ENCODE results near the gene PI4K2B.
"Not testable (repeated sequence)": the region's sequence is repeated elsewhere in the genome, so short reads cannot be mapped to it uniquely, and the experiment has no call there.

Gene PI4K2B

DNA sequence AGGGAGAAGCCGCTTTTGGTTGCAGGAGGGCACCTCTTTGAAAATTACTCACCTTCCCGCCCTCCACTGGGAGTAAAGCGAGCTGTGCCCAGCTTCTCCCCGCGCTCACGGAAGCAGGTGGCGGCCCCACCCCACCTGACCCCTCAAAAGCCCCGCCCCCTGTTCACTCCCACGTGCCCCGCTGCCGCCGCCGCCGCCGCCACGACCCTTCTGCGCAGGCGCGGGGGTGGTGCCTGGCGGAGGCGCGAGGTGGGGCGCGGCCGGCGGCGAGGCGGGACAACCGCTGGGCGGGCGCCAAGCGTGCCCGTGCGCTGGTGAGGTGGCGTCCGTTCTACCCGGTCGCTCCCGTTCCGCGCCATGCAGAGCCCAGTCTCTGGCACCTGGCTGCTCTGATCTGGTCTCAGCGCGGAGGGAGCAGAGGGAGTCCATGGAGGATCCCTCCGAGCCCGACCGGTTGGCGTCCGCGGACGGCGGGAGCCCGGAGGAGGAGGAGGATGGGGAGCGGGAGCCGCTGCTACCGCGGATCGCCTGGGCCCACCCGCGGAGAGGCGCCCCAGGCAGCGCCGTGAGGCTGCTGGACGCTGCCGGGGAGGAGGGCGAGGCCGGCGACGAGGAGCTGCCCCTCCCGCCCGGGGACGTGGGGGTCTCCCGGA lies at the start of gene PI4K2B:
Gene PI4K2B (plus strand): TSS at position 297 of the 653 bp plus-strand sequence. CDS start 131 bp downstream, at position 428.
- DNase-seq: peak; percentile 48 to 78

- DNase-seq: no peak
These were observed 49.8 kb upstream of the PI4K2B start for GRCh38 chr4:25184056-25184455.

DNA sequence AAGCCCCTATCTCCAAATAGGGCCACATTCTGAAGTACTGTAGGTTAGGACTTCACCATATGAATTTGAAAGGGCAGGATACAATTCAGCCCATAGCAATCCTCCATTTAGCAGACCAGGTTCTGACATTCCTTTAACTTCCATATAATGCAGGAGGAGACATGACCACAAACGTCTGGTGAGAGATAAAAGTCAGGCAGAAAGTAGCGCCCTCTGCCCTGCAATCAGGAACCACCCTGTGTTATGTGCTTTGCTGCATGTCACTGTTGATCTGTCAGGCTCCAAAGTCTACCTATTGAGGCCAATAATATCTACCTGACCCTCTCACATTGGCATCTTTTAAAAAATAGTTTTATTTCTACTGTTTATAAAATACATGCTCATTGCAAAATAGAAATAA lies 43.4 kb upstream of the PI4K2B start:
- no peak for DNase-seq

DNA sequence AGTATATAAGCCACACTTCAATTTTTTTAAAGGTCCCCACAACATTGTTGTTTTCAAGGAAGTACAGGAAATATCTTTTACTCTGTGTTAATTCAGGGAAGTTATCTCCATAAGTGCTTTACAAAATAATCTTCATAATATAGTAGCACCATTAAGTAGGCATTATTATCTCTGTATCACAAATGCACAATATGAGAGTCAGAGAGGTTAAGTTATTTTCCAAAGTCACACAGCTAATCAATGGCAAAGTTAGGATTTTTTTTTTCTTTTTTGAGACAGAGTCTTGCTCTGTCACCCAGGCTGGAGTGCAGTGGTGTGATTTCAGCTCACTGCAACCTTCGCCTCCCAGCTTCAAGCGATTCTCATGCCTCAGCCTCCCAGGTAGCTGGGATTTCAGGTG lies 35.1 kb upstream of the PI4K2B start:
- DNase-seq: no peak

GRCh38 chr4:25207997-25208396 lies 25.8 kb upstream of the PI4K2B start:
- DNase-seq: no peak

DNA sequence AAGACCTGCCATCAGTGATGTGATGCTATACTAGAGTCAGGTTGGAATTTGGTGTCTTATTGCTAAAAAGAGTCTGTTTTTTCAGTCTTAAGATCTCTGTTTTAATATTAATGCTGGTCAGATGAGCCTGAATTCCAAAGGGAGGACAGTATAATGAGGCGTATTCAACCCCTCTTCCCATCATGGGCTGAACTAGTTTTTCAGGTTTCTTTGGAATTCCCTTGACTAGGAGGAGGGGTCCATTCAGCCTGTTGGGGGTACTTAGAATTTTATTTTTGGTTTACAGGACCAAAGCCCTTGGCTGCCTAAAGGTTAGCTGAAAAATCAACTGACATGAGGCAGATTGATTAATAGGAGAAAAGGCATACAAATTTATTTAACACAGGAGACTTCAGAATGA lies 24.1 kb upstream of the PI4K2B start:
- no peak for DNase-seq

- no peak for DNase-seq
These were observed 22.1 kb upstream of the PI4K2B start for GRCh38 chr4:25211721-25212120.

- no peak for DNase-seq
These were observed 21.0 kb upstream of the PI4K2B start for GRCh38 chr4:25212822-25213221.

- no peak for DNase-seq
These were observed 20.4 kb upstream of the PI4K2B start for GRCh38 chr4:25213347-25213979.

GRCh38 chr4:25214750-25215149 lies 19.1 kb upstream of the PI4K2B start:
- DNase-seq: not testable (repeated sequence)

GRCh38 chr4:25215511-25215910 lies 18.3 kb upstream of the PI4K2B start:
- DNase-seq: no peak

DNA sequence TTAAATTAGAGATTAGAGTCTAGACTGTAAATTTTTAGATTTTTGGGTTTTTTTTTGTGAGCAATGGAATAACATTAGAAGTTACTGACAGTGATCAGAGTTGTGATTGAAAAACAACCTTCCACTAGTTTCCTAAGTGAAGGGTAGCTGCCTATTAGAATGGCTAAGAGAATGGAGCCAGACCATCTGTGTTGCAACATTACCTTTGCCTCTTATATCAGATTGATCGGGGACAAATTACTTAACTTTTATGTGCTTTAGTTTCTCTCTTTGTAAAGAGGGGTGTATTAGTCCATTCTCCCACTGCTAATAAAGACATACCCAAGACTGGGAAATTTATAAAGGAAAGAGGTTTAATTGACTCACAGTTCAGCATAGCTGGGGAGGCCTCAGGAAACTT lies 12.5 kb upstream of the PI4K2B start:
- no peak for DNase-seq

DNA sequence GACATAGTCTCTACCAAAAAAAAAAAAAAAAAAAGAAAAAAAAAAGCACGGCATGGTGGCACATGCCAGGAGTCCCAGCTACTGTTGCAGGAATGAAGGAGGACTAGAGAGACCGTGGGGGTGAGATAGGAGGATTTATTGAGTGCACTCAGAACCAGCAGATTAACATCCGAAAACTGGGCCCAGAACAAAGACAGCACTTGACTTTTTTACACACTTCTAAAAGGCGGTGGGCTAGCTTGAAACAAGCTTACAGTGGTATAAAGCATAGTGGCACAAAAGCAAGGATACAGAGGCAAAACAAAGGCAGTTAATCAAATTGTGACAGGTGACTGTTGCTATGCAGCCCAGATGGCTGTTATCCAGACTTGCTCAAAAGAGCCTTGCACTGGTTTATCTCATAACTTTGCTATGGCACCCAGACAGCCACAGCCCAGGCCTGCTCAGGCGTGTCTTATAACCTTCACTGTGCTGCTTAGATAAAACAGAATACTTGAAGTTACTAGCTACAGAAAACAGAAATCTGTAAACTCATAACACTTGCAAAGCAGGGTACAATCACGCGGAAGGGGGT lies 9.9 kb upstream of the PI4K2B start:
- no peak for DNase-seq

- DNase-seq: no peak
These were observed 4.0 kb upstream of the PI4K2B start for GRCh38 chr4:25229804-25230203.

GRCh38 chr4:25233194-25233593 lies 639 bp upstream of the PI4K2B start:
- no peak for DNase-seq

GRCh38 chr4:25234390-25235370 lies 847 bp downstream of the PI4K2B start:
- DNase-seq: peak; percentile 41 to 49

DNA sequence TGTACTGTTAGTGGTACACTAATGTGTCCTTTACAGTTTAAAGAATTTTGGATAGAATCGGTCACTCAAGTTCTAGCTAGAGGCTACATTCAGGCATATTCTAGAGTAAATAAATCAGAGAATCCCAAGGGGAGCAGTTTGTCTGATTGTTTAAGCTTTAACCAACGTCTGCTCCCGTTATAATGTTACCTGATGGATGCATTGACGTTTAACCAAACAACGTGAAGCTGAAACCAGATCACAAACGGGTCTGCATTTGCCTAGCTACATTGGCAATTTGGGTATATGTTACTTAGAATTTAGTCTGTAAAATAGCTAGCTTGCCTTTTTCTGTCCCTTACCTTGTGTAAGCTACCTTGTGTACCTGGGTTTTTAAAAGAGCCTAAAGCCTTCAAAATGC lies 1.6 kb downstream of the PI4K2B start:
- no peak for DNase-seq

DNA sequence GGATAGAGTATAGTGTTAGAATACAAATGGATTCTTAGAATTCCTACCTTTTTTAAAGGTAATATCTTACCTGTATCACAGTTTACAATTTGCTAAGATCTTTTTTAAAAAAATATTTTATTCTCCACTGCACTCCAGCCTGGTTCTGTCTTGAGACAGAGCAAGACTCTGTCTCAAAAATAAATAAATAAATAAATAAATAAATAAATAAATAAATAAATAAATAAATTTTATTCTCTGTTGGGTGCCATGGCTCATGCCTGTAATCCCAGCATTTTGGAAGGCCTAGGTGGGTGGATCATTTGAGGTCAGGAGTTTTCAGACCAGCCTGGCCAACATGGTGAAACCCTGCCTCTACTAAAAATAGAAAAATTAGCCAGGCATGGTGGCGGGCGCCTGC lies 2.2 kb downstream of the PI4K2B start:
- not testable (repeated sequence) for DNase-seq

GRCh38 chr4:25236971-25237370 lies 3.1 kb downstream of the PI4K2B start:
- no peak for DNase-seq

DNA sequence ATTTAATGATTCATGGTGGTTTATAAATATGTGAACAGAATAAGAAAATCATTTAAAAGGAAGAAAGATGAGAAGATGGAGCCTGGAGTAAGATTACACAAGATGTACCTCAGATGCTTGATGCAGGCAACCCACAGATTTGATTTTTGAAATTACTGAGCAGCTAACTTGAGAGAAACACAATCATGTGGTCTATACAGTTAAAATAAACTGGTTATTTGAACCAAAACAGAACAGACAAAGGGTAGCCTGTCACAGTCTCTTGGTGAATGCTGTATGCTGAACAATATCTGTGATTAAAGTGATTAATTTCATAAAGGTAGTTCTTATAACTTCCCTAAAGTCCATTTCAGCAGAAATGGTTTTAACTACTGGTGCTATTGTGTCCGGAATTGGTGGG lies 4.2 kb downstream of the PI4K2B start:
- no peak for DNase-seq

DNA sequence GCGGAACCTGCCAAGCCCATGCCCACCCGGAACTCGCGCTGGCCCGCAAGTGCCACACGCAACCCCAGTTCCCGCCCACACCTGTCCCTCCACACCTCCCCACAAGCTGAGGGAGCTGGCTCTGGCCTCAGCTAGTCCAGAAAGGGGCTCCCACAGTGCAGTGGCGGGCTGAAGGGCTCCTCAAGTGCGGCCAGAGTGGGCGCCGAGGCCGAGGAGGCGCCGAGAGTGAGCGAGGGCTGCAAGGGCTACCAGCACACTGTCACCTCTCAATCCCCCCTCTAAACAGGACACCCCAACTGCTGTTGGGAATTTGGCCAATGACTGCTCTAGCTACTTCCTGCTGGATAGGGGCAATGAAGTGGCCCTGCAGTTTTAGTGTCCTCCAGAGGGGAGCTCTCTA lies 5.7 kb downstream of the PI4K2B start:
- not testable (repeated sequence) for DNase-seq

- not testable (repeated sequence) for DNase-seq
These were observed 6.9 kb downstream of the PI4K2B start for GRCh38 chr4:25240754-25241210.

- not testable (repeated sequence) for DNase-seq
These were observed 8.4 kb downstream of the PI4K2B start for GRCh38 chr4:25242195-25242594.

All from hippocampal formation (tissue), 2 donors.